PC-3 (cell line): ENCODE data around the gene MC5R.
A peak's percentile ranks its signal among the peaks of the same experiment; 100 is the strongest.

Source experiments
- EZH2phosphoT487 ChIP-seq: fragments of 300-600 bp; sonication (generic); IDR thresholded peaks from 2 replicates; pipeline ENCODE4 v1.6.1; 2018; ENCODE audit warnings: mild to moderate bottlenecking, antibody characterized with exemption, low read length, borderline replicate concordance
- TF ChIP-seq, protein P1 (sequence below): fragments of 300-600 bp; sonication (generic); conservative IDR thresholded peaks from 2 replicates; pipeline ENCODE4 v1.5.1; 2017; ENCODE audit warnings: antibody characterized with exemption, low read depth, mild to moderate bottlenecking, low read length

DNA sequence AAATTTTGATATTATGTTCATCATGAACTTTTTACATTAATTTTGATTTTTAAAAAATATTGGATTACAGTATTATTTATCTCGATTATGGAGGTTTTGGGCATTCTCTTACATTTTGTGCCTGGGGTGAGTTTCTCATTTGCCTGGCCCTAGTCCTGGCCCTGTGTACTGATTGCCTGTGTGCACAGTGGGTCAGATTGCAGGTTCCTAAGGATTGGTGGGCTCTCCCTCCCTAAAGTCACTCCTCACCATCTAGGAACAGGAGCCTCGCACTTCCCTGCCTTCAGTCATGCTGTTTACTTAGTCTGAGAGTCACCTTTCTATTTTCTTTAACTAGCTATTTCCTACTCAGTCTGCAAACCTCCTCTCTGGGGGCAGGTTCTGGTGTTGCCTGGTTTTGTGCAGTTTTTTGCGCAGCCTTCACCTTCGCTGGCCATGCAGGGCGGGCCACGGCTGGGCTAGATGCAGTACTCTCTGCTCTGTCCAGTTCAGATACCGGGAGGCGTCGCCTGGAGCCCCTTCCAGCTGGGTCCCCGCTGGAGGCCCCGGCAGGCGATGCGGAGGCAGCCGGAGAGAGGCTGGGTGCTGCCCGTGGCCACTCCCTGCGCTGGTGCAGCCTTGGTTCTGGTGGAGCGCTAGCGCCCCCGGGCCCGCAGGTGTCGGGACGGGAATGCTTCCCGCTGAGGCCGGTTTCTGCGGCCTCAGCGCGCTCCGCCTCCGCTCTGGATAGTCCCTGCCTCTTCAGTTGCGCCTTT, 23.3 kb upstream of the MC5R start:
- TF ChIP-seq, protein P1, sequence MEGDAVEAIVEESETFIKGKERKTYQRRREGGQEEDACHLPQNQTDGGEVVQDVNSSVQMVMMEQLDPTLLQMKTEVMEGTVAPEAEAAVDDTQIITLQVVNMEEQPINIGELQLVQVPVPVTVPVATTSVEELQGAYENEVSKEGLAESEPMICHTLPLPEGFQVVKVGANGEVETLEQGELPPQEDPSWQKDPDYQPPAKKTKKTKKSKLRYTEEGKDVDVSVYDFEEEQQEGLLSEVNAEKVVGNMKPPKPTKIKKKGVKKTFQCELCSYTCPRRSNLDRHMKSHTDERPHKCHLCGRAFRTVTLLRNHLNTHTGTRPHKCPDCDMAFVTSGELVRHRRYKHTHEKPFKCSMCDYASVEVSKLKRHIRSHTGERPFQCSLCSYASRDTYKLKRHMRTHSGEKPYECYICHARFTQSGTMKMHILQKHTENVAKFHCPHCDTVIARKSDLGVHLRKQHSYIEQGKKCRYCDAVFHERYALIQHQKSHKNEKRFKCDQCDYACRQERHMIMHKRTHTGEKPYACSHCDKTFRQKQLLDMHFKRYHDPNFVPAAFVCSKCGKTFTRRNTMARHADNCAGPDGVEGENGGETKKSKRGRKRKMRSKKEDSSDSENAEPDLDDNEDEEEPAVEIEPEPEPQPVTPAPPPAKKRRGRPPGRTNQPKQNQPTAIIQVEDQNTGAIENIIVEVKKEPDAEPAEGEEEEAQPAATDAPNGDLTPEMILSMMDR = peak; percentile 74
- no peak for TF ChIP-seq EZH2phosphoT487
